ENCODE results near the gene ZNF195.

Gene ZNF195

DNA sequence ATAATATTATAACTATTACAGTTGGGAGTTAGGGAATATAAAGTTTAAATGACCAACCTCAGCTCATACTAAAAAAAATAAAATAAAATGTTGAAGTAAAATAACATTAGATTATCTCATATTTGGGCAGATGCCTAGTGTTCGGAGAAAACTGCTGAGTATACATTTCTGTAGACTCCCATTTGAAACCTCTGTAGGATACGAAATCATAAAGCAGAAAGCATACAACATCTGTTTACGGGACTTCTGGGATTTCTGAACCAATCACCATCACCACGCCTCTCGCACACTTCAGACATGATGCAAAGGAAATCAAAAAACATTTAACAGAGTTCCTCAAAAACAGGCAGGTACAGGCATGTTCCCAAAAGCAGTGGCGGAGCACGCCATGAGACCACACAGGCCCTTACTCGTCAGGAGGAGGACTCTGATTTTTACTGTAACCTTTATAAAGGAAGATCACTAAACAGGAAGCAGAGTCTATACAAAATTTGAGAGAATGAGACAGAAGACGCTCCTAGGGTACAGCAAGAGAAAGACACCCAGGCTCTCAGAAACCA, 8.6 kb downstream of the ZNF195 start:
- TF ChIP-seq, protein P1, sequence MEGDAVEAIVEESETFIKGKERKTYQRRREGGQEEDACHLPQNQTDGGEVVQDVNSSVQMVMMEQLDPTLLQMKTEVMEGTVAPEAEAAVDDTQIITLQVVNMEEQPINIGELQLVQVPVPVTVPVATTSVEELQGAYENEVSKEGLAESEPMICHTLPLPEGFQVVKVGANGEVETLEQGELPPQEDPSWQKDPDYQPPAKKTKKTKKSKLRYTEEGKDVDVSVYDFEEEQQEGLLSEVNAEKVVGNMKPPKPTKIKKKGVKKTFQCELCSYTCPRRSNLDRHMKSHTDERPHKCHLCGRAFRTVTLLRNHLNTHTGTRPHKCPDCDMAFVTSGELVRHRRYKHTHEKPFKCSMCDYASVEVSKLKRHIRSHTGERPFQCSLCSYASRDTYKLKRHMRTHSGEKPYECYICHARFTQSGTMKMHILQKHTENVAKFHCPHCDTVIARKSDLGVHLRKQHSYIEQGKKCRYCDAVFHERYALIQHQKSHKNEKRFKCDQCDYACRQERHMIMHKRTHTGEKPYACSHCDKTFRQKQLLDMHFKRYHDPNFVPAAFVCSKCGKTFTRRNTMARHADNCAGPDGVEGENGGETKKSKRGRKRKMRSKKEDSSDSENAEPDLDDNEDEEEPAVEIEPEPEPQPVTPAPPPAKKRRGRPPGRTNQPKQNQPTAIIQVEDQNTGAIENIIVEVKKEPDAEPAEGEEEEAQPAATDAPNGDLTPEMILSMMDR (IDR thresholded peaks at IDR 0.05), result no peak
- Histone ChIP-seq H3K27ac (no peak overlapping the region), H3K4me1 (no peaks in the 10 kb centered on the region), H3K36me3 (ENCODE audit: control insufficient read depth, insufficient read depth, low read length) (peaks cover 1% of the 10 kb centered on the region), H3K4me3 (ENCODE audit: low read depth, low read length) (no peak overlapping the region), H3K9me3 (ENCODE audit: control insufficient read depth, low read length) (no peaks in the 10 kb centered on the region), H2AFZ (no peak overlapping the region), H3K9ac (no peak overlapping the region), H3K27me3 (ENCODE audit: control insufficient read depth, insufficient read depth, low read length) (no peaks in the 10 kb centered on the region), H3K79me2 (no peaks in the 10 kb centered on the region), H3K4me2 (ENCODE audit: low read length) (no peak overlapping the region)

DNA sequence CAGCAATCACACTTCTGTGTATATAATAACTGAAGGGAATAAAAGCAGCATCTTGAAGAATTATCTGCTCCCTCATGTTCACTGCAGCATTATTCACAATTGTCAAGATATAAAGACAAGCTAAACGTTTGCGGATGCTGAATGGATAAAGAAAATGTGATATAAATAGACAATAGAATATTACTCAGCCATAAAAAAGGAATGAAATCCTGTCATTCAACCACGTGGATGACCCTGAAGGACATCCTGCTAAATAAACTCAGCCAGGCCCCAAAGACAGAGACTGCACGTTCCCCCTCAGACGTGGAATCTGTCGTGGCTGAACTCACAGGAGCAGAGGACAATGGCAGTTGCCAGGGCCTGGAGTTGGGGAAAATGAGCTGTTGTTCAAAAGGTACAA, 9.6 kb downstream of the ZNF195 start:
- no peaks in the 10 kb centered on the region for H3K27me3 ChIP-seq (ENCODE audit: control insufficient read depth, insufficient read depth, low read length)

DNA sequence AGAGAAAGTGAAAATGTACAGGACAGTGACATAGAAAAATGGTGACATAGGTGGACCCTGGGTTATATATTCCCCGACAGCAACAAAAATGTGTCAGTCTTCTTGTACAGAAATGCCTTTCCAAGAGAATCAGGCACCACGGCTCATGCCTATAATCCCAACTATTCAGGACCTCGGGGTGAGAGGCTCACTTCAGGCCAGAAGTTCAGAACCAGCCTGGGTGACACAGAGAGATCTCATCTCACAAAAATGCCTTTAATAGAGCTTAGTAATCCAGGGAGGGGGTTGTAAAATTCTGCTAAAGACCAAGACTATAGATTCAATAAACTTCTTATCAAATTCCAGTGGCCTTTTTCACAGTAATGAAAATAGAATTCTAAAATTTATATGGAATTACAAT, 10.7 kb downstream of the ZNF195 start:
- H3K79me2 ChIP-seq, result no peaks in the 10 kb centered on the region
- TF ChIP-seq, protein P1 (IDR thresholded peaks at IDR 0.05), result no peak
- H2AFZ ChIP-seq, result no peak overlapping the region
- no peak overlapping the region for H3K27ac ChIP-seq
- no peak overlapping the region for H3K4me3 ChIP-seq (ENCODE audit: low read depth, low read length)
- H3K9ac ChIP-seq, result no peak overlapping the region
- peaks cover 2% of the 10 kb centered on the region for H3K36me3 ChIP-seq (ENCODE audit: control insufficient read depth, insufficient read depth, low read length)
- H3K4me2 ChIP-seq (ENCODE audit: low read length), result no peak overlapping the region
- no peaks in the 10 kb centered on the region for H3K27me3 ChIP-seq (ENCODE audit: control insufficient read depth, insufficient read depth, low read length)
- no peaks in the 10 kb centered on the region for H3K9me3 ChIP-seq (ENCODE audit: control insufficient read depth, low read length)
- no peaks in the 10 kb centered on the region for H3K4me1 ChIP-seq

More for the DNA sequence above, 9.6 kb downstream of the ZNF195 start:
- Histone ChIP-seq H3K36me3 (ENCODE audit: control insufficient read depth, insufficient read depth, low read length) (peaks cover 2% of the 10 kb centered on the region), H2AFZ (no peak overlapping the region), H3K4me2 (ENCODE audit: low read length) (no peak overlapping the region), H3K4me1 (no peaks in the 10 kb centered on the region), H3K9ac (no peak overlapping the region), H3K79me2 (no peaks in the 10 kb centered on the region), H3K9me3 (ENCODE audit: control insufficient read depth, low read length) (no peaks in the 10 kb centered on the region), H3K27ac (no peak overlapping the region), H3K4me3 (ENCODE audit: low read depth, low read length) (no peak overlapping the region)
- TF ChIP-seq, protein P1 (IDR thresholded peaks at IDR 0.05), result no peak

DNA sequence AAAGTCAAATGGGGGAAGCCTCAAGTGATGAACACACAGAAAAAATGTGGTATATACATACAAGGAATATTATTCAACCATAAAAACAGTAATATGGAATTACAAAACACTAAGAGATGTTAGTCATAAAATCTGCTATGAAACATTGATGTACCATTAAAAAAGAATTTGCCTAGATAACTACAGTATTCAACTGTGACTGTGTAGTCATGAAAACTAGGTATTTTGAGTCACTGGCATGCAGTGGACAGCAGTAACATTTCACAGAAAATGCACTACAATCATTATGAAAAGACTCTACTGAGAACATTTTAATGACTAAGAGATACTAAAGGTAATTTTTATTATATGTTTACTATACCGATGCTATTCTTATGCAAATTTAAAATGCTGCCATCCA, 11.7 kb downstream of the ZNF195 start:
- no peaks in the 10 kb centered on the region for H3K9me3 ChIP-seq (ENCODE audit: control insufficient read depth, low read length)
- H3K27ac ChIP-seq, result no peak overlapping the region
- no peak overlapping the region for H3K4me2 ChIP-seq (ENCODE audit: low read length)
- no peaks in the 10 kb centered on the region for H3K27me3 ChIP-seq (ENCODE audit: control insufficient read depth, insufficient read depth, low read length)
- H3K9ac ChIP-seq, result no peak overlapping the region
- no peak overlapping the region for H2AFZ ChIP-seq
- no peaks in the 10 kb centered on the region for H3K79me2 ChIP-seq
- TF ChIP-seq, protein P1 (IDR thresholded peaks at IDR 0.05), result no peak
- H3K4me3 ChIP-seq (ENCODE audit: low read depth, low read length), result no peak overlapping the region
- no peaks in the 10 kb centered on the region for H3K4me1 ChIP-seq
- peaks cover 2% of the 10 kb centered on the region for H3K36me3 ChIP-seq (ENCODE audit: control insufficient read depth, insufficient read depth, low read length)

DNA sequence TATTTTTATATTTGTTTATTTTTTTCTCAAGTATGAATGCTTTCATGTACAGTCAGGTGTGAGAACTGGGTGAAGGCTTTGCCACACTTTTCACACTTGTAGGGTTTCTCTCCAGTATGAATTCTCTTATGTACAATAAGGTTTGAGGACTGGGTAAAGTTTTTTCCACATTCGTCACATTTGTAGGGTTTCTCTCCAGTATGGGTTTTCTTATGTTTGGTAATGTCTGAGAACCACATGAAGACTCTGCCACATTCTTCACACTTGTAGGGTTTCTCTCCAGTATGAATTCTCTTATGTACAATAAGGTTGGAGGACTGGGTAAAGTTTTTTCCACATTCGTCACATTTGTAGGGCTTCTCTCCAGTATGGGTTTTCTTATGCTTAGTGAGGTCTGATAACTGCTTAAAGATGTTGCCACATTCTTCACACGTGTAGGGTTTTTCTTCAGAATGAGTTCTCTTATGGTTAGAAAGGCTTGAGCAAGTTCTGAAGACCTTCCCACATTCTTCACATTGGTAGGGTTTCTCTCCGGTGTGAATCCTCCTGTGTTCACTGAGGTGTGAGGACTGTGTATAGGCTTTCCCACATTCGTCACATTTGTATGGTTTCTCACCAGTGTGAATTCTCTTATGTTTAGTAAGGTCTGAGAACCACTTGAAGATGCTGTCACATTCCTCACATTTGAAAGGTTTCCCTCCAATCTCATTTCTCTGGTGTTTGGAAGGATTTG, 19.7 kb downstream of the ZNF195 start:
- no peaks in the 10 kb centered on the region for H3K79me2 ChIP-seq
- no peaks in the 10 kb centered on the region for H3K9me3 ChIP-seq (ENCODE audit: control insufficient read depth, low read length)
- no peaks in the 10 kb centered on the region for H3K4me1 ChIP-seq
- TF ChIP-seq, protein P1 (IDR thresholded peaks at IDR 0.05), result no peak
- H3K9ac ChIP-seq, result no peak overlapping the region
- no peak overlapping the region for H2AFZ ChIP-seq
- H3K27ac ChIP-seq, result no peak overlapping the region
- H3K4me2 ChIP-seq (ENCODE audit: low read length), result no peak overlapping the region
- H3K36me3 ChIP-seq (ENCODE audit: control insufficient read depth, insufficient read depth, low read length), result peaks cover 11% of the 10 kb centered on the region
- H3K4me3 ChIP-seq (ENCODE audit: low read depth, low read length), result no peak overlapping the region
- H3K27me3 ChIP-seq (ENCODE audit: control insufficient read depth, insufficient read depth, low read length), result no peaks in the 10 kb centered on the region
